Naive thymus-derived CD4-positive, alpha-beta T cell (primary cell): ENCODE results near the gene DENND4C. TPM values are rescaled to one million over a fixed set of nuclear protein-coding genes. Genes with fewer than 3 reads are reported as not detected.

Experiments used
- ATAC-seq: fragments of 150-1000 bp; cut with Tn5 transposase; 2 replicates; pipeline ENCODE4 v1.10.0; 2021; ENCODE audit warnings: mild to moderate bottlenecking, moderate library complexity
- CTCF ChIA-PET: fragments of 350-600 bp; sonication (Branson Sonifier 250); formaldehyde crosslinking; loops from one replicate; lab custom pipeline; 2021; ENCODE audit warnings: antibody characterized with exemption; lab: Charles Lee
- POLR2A ChIA-PET: fragments of 350-600 bp; sonication (Branson Sonifier 250); formaldehyde crosslinking; loops from one replicate; lab custom pipeline; 2021; ENCODE audit warnings: antibody characterized with exemption, inconsistent platforms; lab: Charles Lee
- DNase-seq, 9 donors: peaks; one replicate each; pipeline versions ENCODE4 v3.0.0 to v3.0.0-alpha.2; 2020 to 2022; ENCODE audit warnings: mixed read lengths in 1 of 9
- H3K27ac ChIP-seq: one replicate; pipeline ENCODE4 v1.7.0; 2013; ENCODE audit warnings: mild to moderate bottlenecking, low read depth, low read length, moderate library complexity
- H3K27me3 ChIP-seq, 2 donors: one replicate each; pipeline ENCODE4 v1.7.0; 2013; ENCODE audit warnings: low read length in 2 of 2, mild to moderate bottlenecking in 2 of 2, moderate library complexity in 2 of 2; ENCODE audit not compliant: control insufficient read depth in 2 of 2, insufficient read depth in 2 of 2
- H3K36me3 ChIP-seq, 3 experiments: 1 replicate in 2 of 3; 2 replicates in 1 of 3; pipeline ENCODE4 v1.7.0; 2013; ENCODE audit warnings: low read length in 3 of 3, mild to moderate bottlenecking in 3 of 3, moderate library complexity in 1 of 3; ENCODE audit not compliant: insufficient read depth in 3 of 3, control insufficient read depth in 2 of 3
- H3K4me1 ChIP-seq, 2 donors: one replicate each; pipeline ENCODE4 v1.7.0; 2013; ENCODE audit warnings: low read length in 2 of 2, mild to moderate bottlenecking in 2 of 2, moderate library complexity in 1 of 2; ENCODE audit not compliant: control insufficient read depth in 2 of 2, insufficient read depth in 2 of 2
- H3K4me3 ChIP-seq: 2 replicates; pipeline ENCODE4 v1.7.0; 2013; ENCODE audit warnings: mild to moderate bottlenecking, low read length
- H3K9me3 ChIP-seq, 3 experiments: 1 replicate in 2 of 3; 2 replicates in 1 of 3; pipeline ENCODE4 v1.7.0; 2013; ENCODE audit warnings: low read length in 3 of 3; ENCODE audit not compliant: control insufficient read depth in 2 of 3
- H3K27ac Mint-ChIP-seq, 9 donors: one replicate each; pipeline ENCODE4 v1.8.0; 2020 to 2022; ENCODE audit warnings: mixed read lengths in 9 of 9, mild to moderate bottlenecking in 8 of 9, moderate library complexity in 5 of 9, inconsistent platforms in 2 of 9
- H3K27me3 Mint-ChIP-seq, 5 donors: one replicate each; pipeline ENCODE4 v1.8.0; 2021 to 2022; ENCODE audit warnings: mixed read lengths in 5 of 5, mild to moderate bottlenecking in 1 of 5
- H3K36me3 Mint-ChIP-seq, 5 donors: one replicate each; pipeline ENCODE4 v1.8.0; 2020 to 2022; ENCODE audit warnings: mixed read lengths in 5 of 5, mild to moderate bottlenecking in 3 of 5, inconsistent platforms in 1 of 5
- H3K4me1 Mint-ChIP-seq, 7 donors: one replicate each; pipeline ENCODE4 v1.8.0; 2020 to 2022; ENCODE audit warnings: mixed read lengths in 7 of 7, mild to moderate bottlenecking in 3 of 7, inconsistent platforms in 1 of 7
- H3K4me3 Mint-ChIP-seq, 10 donors: one replicate each; pipeline ENCODE4 v1.8.0; 2020 to 2022; ENCODE audit warnings: mild to moderate bottlenecking in 10 of 10, mixed read lengths in 10 of 10, moderate library complexity in 6 of 10, inconsistent platforms in 2 of 10
- H3K9me3 Mint-ChIP-seq, 11 donors: one replicate each; pipeline ENCODE4 v1.8.0; 2020 to 2022; ENCODE audit warnings: mixed read lengths in 11 of 11, mild to moderate bottlenecking in 4 of 11, inconsistent platforms in 1 of 11, moderate library complexity in 1 of 11
- intact Hi-C, 2 donors: fragments of 100-400 bp; cut with micrococcal nuclease; formaldehyde crosslinking; loops; one replicate each; pipeline ENCODE4 v1.15.1; 2023
- polyA plus RNA-seq, 2 donors: library from polyadenylated mRNA; unstranded; fragments of 300-500 nt; fragmentation: Illumina TruSeq; gene quantifications; one replicate each; pipeline ENCODE4 v1.2.3, GENCODE V29; 2021
- total RNA-seq, 6 experiments: library from RNA in 5 of 6; stranded (reverse) in 5 of 6; gene quantifications; 1 replicate in 5 of 6; 2 replicates in 1 of 6; pipeline ENCODE4 v1.2.3 and lab custom pipeline; 2021 to 2026

Gene DENND4C
- total RNA-seq (10 to 100 TPM; 43.5 to 77.5 (median 52.0) TPM), polyA plus RNA-seq (10 to 100 TPM; 34.7 to 35.2 TPM), total RNA-seq (lab: John Stamatoyannopoulos, UW) (124 reads per million, percentile 88 among the genes with 10 or more reads in this experiment)

- H3K27me3 Mint-ChIP-seq = no peaks in the 10 kb centered on the region
- peaks cover 0 to 24% (median 20%) of the 10 kb centered on the region in 7 donors for H3K4me1 Mint-ChIP-seq
- intact Hi-C loops = loop anchor here (1.0 to 10.0 kb wide), 17 partner anchors 8 to 1802 kb away; partner anchors contain the start of genes PLIN2 (in 2 of the 2), RPS6 (in 2 of the 2), RRAGA (in 2 of the 2) and ACER2 (in 1 of the 2)
Measured at GRCh38 chr9:19230355-19231125, at the start of gene DENND4C. DENND4C (plus strand) TSS chr9:19230693; CDS start chr9:19276175, 45,482 bp downstream.

GRCh38 chr9:19180991-19181390 is 49.5 kb upstream of the DENND4C start:
- peaks cover 6 to 15% (median 13%) of the 10 kb centered on the region in 7 donors for H3K4me1 Mint-ChIP-seq
- H3K9me3 Mint-ChIP-seq = no peaks in the 10 kb centered on the region
- Histone ChIP-seq H3K4me3 (no peak overlapping the region), H3K27me3 (no peaks in the 10 kb centered on the region), H3K36me3 (no peaks in the 10 kb centered on the region), H3K4me1 (peaks cover 11 to 17% of the 10 kb centered on the region in 2 donors), H3K9me3 (no peaks in the 10 kb centered on the region), H3K27ac (no peak overlapping the region)
- ATAC-seq = no peak
- no peaks in the 10 kb centered on the region for H3K36me3 Mint-ChIP-seq
- DNase-seq = no peak
- no peak overlapping the region for H3K4me3 Mint-ChIP-seq
- H3K27ac Mint-ChIP-seq = no peak overlapping the region
- H3K27me3 Mint-ChIP-seq = no peaks in the 10 kb centered on the region
- CTCF ChIA-PET = no interaction called here
- intact Hi-C loops = loop anchor here in 1 of 2 donors (5.0 kb wide), 1 partner anchor 116 kb away; no protein-coding TSS in a partner anchor
- POLR2A ChIA-PET = no interaction called here

More at GRCh38 chr9:19230355-19231125, at the start of gene DENND4C:
- H3K27ac ChIP-seq = peak within 1 kb of the TSS; percentile 81
- Mint-ChIP-seq H3K36me3 (peaks cover 0 to 2% (median 0%) of the 10 kb centered on the region in 5 donors), H3K27ac (peak within 1 kb of the TSS in 6 of 9 donors; percentile 65 to 94 (median 88)), H3K4me3 (peak within 1 kb of the TSS in 3 of 10 donors; percentile 81 to 84 (median 84)), H3K9me3 (no peaks in the 10 kb centered on the region)
- H3K4me3 ChIP-seq = peak within 1 kb of the TSS; percentile 61
- ChIA-PET POLR2A (interaction anchor here (0.7 to 2.9 kb wide), 10 partner anchors 14 to 181 kb away, joined by 3 to 14 read pairs (median 5); partner anchors contain the start of genes RPS6 and RRAGA), CTCF (interaction anchor here (1.5 kb wide), 1 partner anchor 57 kb away, joined by 6 read pairs; no protein-coding TSS in a partner anchor)
- H3K27me3 ChIP-seq = no peaks in the 10 kb centered on the region
- H3K36me3 ChIP-seq = peaks cover 0 to 7% (median 0%) of the 10 kb centered on the region in 3 experiments
- ATAC-seq = peak; percentile 84
- H3K4me1 ChIP-seq = peaks cover 11 to 22% of the 10 kb centered on the region in 2 donors
- no peaks in the 10 kb centered on the region for H3K9me3 ChIP-seq
- DNase-seq = peak; percentile 60 to 86 (median 81)

- Mint-ChIP-seq H3K27ac (peak overlapping the region in 1 of 9 donors; percentile 24), H3K27me3 (no peaks in the 10 kb centered on the region), H3K36me3 (no peaks in the 10 kb centered on the region), H3K9me3 (no peaks in the 10 kb centered on the region), H3K4me1 (peaks cover 6 to 19% (median 13%) of the 10 kb centered on the region in 7 donors), H3K4me3 (no peak overlapping the region)
- intact Hi-C loops = loop anchor here in 1 of 2 donors (5.0 kb wide), 1 partner anchor 116 kb away; no protein-coding TSS in a partner anchor
- H3K36me3 ChIP-seq = no peaks in the 10 kb centered on the region
- ChIA-PET CTCF (no interaction called here), POLR2A (no interaction called here)
- no peak for ATAC-seq
- H3K9me3 ChIP-seq = no peaks in the 10 kb centered on the region
- DNase-seq = no peak
- no peaks in the 10 kb centered on the region for H3K27me3 ChIP-seq
- H3K4me1 ChIP-seq = peaks cover 11 to 17% of the 10 kb centered on the region in 2 donors
- no peak overlapping the region for H3K4me3 ChIP-seq
- H3K27ac ChIP-seq = no peak overlapping the region
Measured at GRCh38 chr9:19181561-19181960, 48.9 kb upstream of the DENND4C start.

GRCh38 chr9:19184144-19184917 is 46.2 kb upstream of the DENND4C start:
- Mint-ChIP-seq H3K27me3 (no peaks in the 10 kb centered on the region), H3K9me3 (no peaks in the 10 kb centered on the region), H3K4me1 (peaks cover 6 to 19% (median 13%) of the 10 kb centered on the region in 7 donors), H3K4me3 (peak overlapping the region in 9 of 10 donors; percentile 3 to 66 (median 34)), H3K27ac (peak overlapping the region; percentile 83 to 97 (median 93)), H3K36me3 (no peaks in the 10 kb centered on the region)
- CTCF ChIA-PET = interaction anchor here (0.5 to 1.5 kb wide), 7 partner anchors 9 to 280 kb away, joined by 3 to 9 read pairs (median 3); no protein-coding TSS in a partner anchor
- Histone ChIP-seq H3K36me3 (no peaks in the 10 kb centered on the region), H3K27ac (peak overlapping the region; percentile 62), H3K4me3 (no peak overlapping the region), H3K4me1 (peaks cover 11 to 17% of the 10 kb centered on the region in 2 donors), H3K9me3 (no peaks in the 10 kb centered on the region), H3K27me3 (no peaks in the 10 kb centered on the region)
- POLR2A ChIA-PET = interaction anchor here (0.6 to 2.5 kb wide), 8 partner anchors 46 to 195 kb away, joined by 3 to 10 read pairs (median 4); partner anchors contain the start of genes DENND4C and RRAGA
- ATAC-seq (peak; percentile 97), DNase-seq (peak; percentile 32 to 75 (median 47))
- intact Hi-C loops = loop anchor here (1.0 to 5.0 kb wide), 7 partner anchors 23 to 196 kb away; partner anchors contain the start of genes DENND4C (in 2 of the 2), HAUS6 (in 2 of the 2), RPS6 (in 2 of the 2) and PLIN2 (in 1 of the 2)

- CTCF ChIA-PET = no interaction called here
- POLR2A ChIA-PET = interaction anchor here (0.7 to 2.1 kb wide), 3 partner anchors 35 to 1814 kb away, joined by 4 to 10 read pairs (median 4); partner anchors contain the start of gene DENND4C
- Histone ChIP-seq H3K4me3 (no peak overlapping the region), H3K4me1 (peaks cover 11 to 17% of the 10 kb centered on the region in 2 donors), H3K9me3 (no peaks in the 10 kb centered on the region), H3K27me3 (no peaks in the 10 kb centered on the region), H3K27ac (no peak overlapping the region), H3K36me3 (no peaks in the 10 kb centered on the region)
- peak overlapping the region in 3 of 9 donors; percentile 38 to 97 (median 58) for H3K27ac Mint-ChIP-seq
- no peaks in the 10 kb centered on the region for H3K36me3 Mint-ChIP-seq
- ATAC-seq (no peak), DNase-seq (no peak)
- H3K4me3 Mint-ChIP-seq = no peak overlapping the region
- H3K27me3 Mint-ChIP-seq = no peaks in the 10 kb centered on the region
- no peaks in the 10 kb centered on the region for H3K9me3 Mint-ChIP-seq
- H3K4me1 Mint-ChIP-seq = peaks cover 6 to 19% (median 13%) of the 10 kb centered on the region in 7 donors
- intact Hi-C loops = loop anchor here in 1 of 2 donors (2.0 kb wide), 1 partner anchor 58 kb away; the partner anchor contains the start of gene PLIN2
Measured at GRCh38 chr9:19185191-19185590, 45.3 kb upstream of the DENND4C start.
